ENCODE results near the gene CFHR1.
A peak's percentile ranks its signal among the peaks of the same experiment; 100 is the strongest.
"Not testable (repeated sequence)": the region's sequence is repeated elsewhere in the genome, so short reads cannot be mapped to it uniquely, and the experiment has no call there.

The CFHR1 gene

GRCh38 chr1:196797891-196798290 is 21.6 kb upstream of the CFHR1 start:
- DNase-seq (ENCODE audit: low read depth, low spot score), result no peak
- in situ Hi-C loops (cut with HindIII; ENCODE audit: low sequenced_read_pairs), result no loop called here
- no peak for TF ChIP-seq CTCF (IDR thresholded peaks at IDR 0.05; ENCODE audit: low read depth, low read length)
- H3K4me3 ChIP-seq (ENCODE audit: low read depth, low read length), result no peak overlapping the region

GRCh38 chr1:196801920-196802319 is 17.6 kb upstream of the CFHR1 start:
- DNase-seq (ENCODE audit: low read depth, low spot score); H3K4me3 ChIP-seq (ENCODE audit: low read depth, low read length); in situ Hi-C loops (cut with HindIII; ENCODE audit: low sequenced_read_pairs): not testable (repeated sequence)

- no peak overlapping the region for H3K4me3 ChIP-seq (ENCODE audit: low read depth, low read length)
- in situ Hi-C loops (cut with HindIII; ENCODE audit: low sequenced_read_pairs), result no loop called here
- no peak for DNase-seq (ENCODE audit: low read depth, low spot score)
- TF ChIP-seq CTCF (IDR thresholded peaks at IDR 0.05; ENCODE audit: low read depth, low read length), result no peak
Observed at GRCh38 chr1:196808529-196809235, 10.8 kb upstream of the CFHR1 start.

- DNase-seq (ENCODE audit: low read depth, low spot score); H3K4me3 ChIP-seq (ENCODE audit: low read depth, low read length); in situ Hi-C loops (cut with HindIII; ENCODE audit: low sequenced_read_pairs): not testable (repeated sequence)
Observed at GRCh38 chr1:196817442-196817841, 2.1 kb upstream of the CFHR1 start.

GRCh38 chr1:196827860-196828259 is 8.3 kb downstream of the CFHR1 start:
- H3K4me3 ChIP-seq (ENCODE audit: low read depth, low read length); in situ Hi-C loops (cut with HindIII; ENCODE audit: low sequenced_read_pairs): not testable (repeated sequence)
- peak; percentile 47 for DNase-seq (ENCODE audit: low read depth, low spot score)
- peak; percentile 11 for TF ChIP-seq CTCF (IDR thresholded peaks at IDR 0.05; ENCODE audit: low read depth, low read length)

- in situ Hi-C loops (cut with HindIII; ENCODE audit: low sequenced_read_pairs); DNase-seq (ENCODE audit: low read depth, low spot score); H3K4me3 ChIP-seq (ENCODE audit: low read depth, low read length): not testable (repeated sequence)
Observed at GRCh38 chr1:196849613-196850492, 30.3 kb downstream of the CFHR1 start.

GRCh38 chr1:196856053-196856452 is 36.5 kb downstream of the CFHR1 start:
- H3K4me3 ChIP-seq (ENCODE audit: low read depth, low read length), result no peak overlapping the region
- DNase-seq (ENCODE audit: low read depth, low spot score), result no peak
- in situ Hi-C loops (cut with HindIII; ENCODE audit: low sequenced_read_pairs), result no loop called here
- TF ChIP-seq CTCF (IDR thresholded peaks at IDR 0.05; ENCODE audit: low read depth, low read length), result no peak

- no peak for DNase-seq (ENCODE audit: low read depth, low spot score)
- in situ Hi-C loops (cut with HindIII; ENCODE audit: low sequenced_read_pairs), result no loop called here
- no peak overlapping the region for H3K4me3 ChIP-seq (ENCODE audit: low read depth, low read length)
- no peak for TF ChIP-seq CTCF (IDR thresholded peaks at IDR 0.05; ENCODE audit: low read depth, low read length)
Observed at GRCh38 chr1:196857188-196857587, 37.7 kb downstream of the CFHR1 start.

Data from astrocyte of the spinal cord (primary cell).